ENCODE results near the gene SPRR4.

SPRR4 gene

DNA sequence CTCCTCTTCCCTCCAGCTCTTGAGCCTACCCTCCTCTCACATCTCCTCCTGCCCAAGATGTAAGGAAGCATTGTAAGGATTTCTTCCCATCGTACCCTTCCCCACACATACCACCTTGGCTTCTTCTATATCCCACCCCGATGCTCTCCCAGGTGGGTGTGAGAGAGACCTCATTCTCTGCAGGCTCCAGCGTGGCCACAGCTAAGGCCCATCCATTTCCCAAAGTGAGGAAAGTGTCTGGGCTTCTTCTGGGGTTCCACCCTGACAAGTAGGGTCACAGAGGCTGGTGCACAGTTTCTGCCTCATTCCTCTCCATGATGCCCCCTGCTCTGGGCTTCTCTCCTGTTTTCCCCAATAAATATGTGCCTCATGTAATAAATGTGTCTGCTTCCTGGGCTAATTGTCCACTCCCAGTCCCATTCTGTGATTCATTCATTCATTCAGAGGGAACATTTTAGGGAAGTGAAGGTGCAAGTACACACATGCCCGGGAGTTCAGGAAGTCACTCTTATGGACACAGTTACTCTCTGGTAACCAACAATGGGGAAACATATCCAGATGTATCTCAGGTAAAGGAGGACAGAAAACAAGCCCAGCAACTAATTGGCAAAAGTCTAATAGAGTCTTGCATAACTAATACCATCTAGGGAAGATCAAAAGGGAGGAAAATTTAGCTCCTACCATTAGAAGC lies 1.9 kb downstream of the SPRR4 start:
- Histone ChIP-seq H3K9me3 (replicated peaks; ENCODE audit: insufficient read depth, low read length) (no peaks in the 10 kb centered on the region), H3K36me3 (replicated peaks; ENCODE audit: insufficient read depth, low read length) (no peaks in the 10 kb centered on the region), H3K4me3 (ENCODE audit: low read length) (no peak overlapping the region), H4K20me1 (ENCODE audit: insufficient read depth, low read length) (no peaks in the 10 kb centered on the region), H2AFZ (ENCODE audit: low read length) (no peak overlapping the region), H3K4me2 (ENCODE audit: low read depth, low read length) (no peak overlapping the region), H3K27me3 (replicated peaks; ENCODE audit: insufficient read depth, low read length) (no peaks in the 10 kb centered on the region), H3K27ac (ENCODE audit: low read length) (no peak overlapping the region), H3K9ac (ENCODE audit: low read length) (no peak overlapping the region), H3F3A (ENCODE audit: insufficient read depth, low read length) (no peaks in the 10 kb centered on the region), H3K79me2 (ENCODE audit: low read length) (no peaks in the 10 kb centered on the region), H3K4me1 (ENCODE audit: low read length) (peaks cover 14% of the 10 kb centered on the region), H3K9me2 (replicated peaks; ENCODE audit: insufficient read depth, low read length) (no peaks in the 10 kb centered on the region)
- TF ChIP-seq, protein P1, sequence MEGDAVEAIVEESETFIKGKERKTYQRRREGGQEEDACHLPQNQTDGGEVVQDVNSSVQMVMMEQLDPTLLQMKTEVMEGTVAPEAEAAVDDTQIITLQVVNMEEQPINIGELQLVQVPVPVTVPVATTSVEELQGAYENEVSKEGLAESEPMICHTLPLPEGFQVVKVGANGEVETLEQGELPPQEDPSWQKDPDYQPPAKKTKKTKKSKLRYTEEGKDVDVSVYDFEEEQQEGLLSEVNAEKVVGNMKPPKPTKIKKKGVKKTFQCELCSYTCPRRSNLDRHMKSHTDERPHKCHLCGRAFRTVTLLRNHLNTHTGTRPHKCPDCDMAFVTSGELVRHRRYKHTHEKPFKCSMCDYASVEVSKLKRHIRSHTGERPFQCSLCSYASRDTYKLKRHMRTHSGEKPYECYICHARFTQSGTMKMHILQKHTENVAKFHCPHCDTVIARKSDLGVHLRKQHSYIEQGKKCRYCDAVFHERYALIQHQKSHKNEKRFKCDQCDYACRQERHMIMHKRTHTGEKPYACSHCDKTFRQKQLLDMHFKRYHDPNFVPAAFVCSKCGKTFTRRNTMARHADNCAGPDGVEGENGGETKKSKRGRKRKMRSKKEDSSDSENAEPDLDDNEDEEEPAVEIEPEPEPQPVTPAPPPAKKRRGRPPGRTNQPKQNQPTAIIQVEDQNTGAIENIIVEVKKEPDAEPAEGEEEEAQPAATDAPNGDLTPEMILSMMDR (IDR thresholded peaks at IDR 0.05; ENCODE audit: low read length), result no peak
- TF ChIP-seq EZH2phosphoT487 (IDR thresholded peaks at IDR 0.05; ENCODE audit: low read length) (no peak), EZH2 (optimal IDR thresholded peaks at IDR 0.05; ENCODE audit: low read depth, low read length) (no peak)
- no peak for DNase-seq

DNA sequence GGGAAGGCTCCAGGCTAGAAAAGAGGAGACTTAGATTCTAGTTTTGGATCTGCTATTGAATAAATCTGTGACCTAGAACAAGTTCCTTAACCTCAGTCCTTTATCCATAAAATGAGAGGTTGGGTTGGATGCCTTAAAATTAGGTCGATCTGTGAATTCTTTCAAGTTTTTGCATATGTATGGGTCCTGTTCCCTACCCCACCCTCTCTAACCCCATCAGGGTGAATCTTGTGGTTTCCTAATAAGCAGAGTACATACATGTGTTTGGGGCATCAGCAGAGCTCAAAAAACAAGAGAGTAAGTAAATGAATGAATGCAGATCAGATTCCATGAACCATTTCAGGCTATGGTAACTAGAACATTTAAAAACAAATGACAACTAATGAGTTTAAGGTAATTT lies 6.2 kb downstream of the SPRR4 start:
- no peak overlapping the region for H3K9ac ChIP-seq (ENCODE audit: low read length)
- no peaks in the 10 kb centered on the region for H4K20me1 ChIP-seq (ENCODE audit: insufficient read depth, low read length)
- H3K4me3 ChIP-seq (ENCODE audit: low read length), result no peak overlapping the region
- H3F3A ChIP-seq (ENCODE audit: insufficient read depth, low read length), result no peaks in the 10 kb centered on the region
- H3K9me2 ChIP-seq (replicated peaks; ENCODE audit: insufficient read depth, low read length), result no peaks in the 10 kb centered on the region
- no peaks in the 10 kb centered on the region for H3K36me3 ChIP-seq (replicated peaks; ENCODE audit: insufficient read depth, low read length)
- H3K27me3 ChIP-seq (replicated peaks; ENCODE audit: insufficient read depth, low read length), result no peaks in the 10 kb centered on the region
- H2AFZ ChIP-seq (ENCODE audit: low read length), result no peak overlapping the region
- H3K79me2 ChIP-seq (ENCODE audit: low read length), result no peaks in the 10 kb centered on the region
- no peaks in the 10 kb centered on the region for H3K4me1 ChIP-seq (ENCODE audit: low read length)
- DNase-seq, result no peak
- no peak overlapping the region for H3K27ac ChIP-seq (ENCODE audit: low read length)
- no peaks in the 10 kb centered on the region for H3K9me3 ChIP-seq (replicated peaks; ENCODE audit: insufficient read depth, low read length)
- no peak overlapping the region for H3K4me2 ChIP-seq (ENCODE audit: low read depth, low read length)
- TF ChIP-seq EZH2phosphoT487 (IDR thresholded peaks at IDR 0.05; ENCODE audit: low read length), result no peak
- TF ChIP-seq, protein P1 (IDR thresholded peaks at IDR 0.05; ENCODE audit: low read length), result no peak
- no peak for TF ChIP-seq EZH2 (optimal IDR thresholded peaks at IDR 0.05; ENCODE audit: low read depth, low read length)

DNA sequence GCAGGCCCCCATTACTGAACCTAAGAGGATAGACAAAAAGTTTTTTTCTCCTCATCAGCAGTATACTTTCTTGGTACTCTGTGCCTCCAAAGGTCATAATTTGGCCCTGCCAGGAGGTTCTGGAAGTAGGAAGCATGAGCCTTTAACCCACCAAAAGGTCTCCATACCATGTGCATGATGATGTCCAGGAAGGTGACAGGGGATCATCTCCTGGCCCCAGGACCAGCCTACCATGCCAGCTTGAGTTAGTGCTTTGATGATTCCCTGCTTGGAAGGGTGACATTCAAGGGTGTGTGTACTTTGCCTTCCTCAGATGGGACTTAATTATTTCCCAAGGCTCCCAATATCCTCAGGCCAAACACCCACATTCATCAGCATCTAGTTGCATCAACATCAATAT lies 7.2 kb downstream of the SPRR4 start:
- TF ChIP-seq EZH2phosphoT487 (IDR thresholded peaks at IDR 0.05; ENCODE audit: low read length) (no peak), EZH2 (optimal IDR thresholded peaks at IDR 0.05; ENCODE audit: low read depth, low read length) (no peak)
- TF ChIP-seq, protein P1 (IDR thresholded peaks at IDR 0.05; ENCODE audit: low read length), result no peak
- Histone ChIP-seq H3K79me2 (ENCODE audit: low read length) (no peaks in the 10 kb centered on the region), H3K4me3 (ENCODE audit: low read length) (no peak overlapping the region)

More for the DNA sequence above, 7.2 kb downstream of the SPRR4 start:
- H3K27me3 ChIP-seq (replicated peaks; ENCODE audit: insufficient read depth, low read length), result no peaks in the 10 kb centered on the region
- no peak overlapping the region for H3K27ac ChIP-seq (ENCODE audit: low read length)
- no peaks in the 10 kb centered on the region for H3K36me3 ChIP-seq (replicated peaks; ENCODE audit: insufficient read depth, low read length)
- H4K20me1 ChIP-seq (ENCODE audit: insufficient read depth, low read length), result no peaks in the 10 kb centered on the region
- H3K9me3 ChIP-seq (replicated peaks; ENCODE audit: insufficient read depth, low read length), result no peaks in the 10 kb centered on the region
- no peak overlapping the region for H3K4me2 ChIP-seq (ENCODE audit: low read depth, low read length)
- no peaks in the 10 kb centered on the region for H3K9me2 ChIP-seq (replicated peaks; ENCODE audit: insufficient read depth, low read length)
- H2AFZ ChIP-seq (ENCODE audit: low read length), result no peak overlapping the region
- no peak for DNase-seq
- no peaks in the 10 kb centered on the region for H3F3A ChIP-seq (ENCODE audit: insufficient read depth, low read length)
- no peaks in the 10 kb centered on the region for H3K4me1 ChIP-seq (ENCODE audit: low read length)
- H3K9ac ChIP-seq (ENCODE audit: low read length), result no peak overlapping the region

All from MM.1S (cell line).